Suprapubic skin (tissue), 4 donors: ENCODE results near the gene CTSG. TPM values are rescaled to one million over a fixed set of nuclear protein-coding genes. Genes with fewer than 3 reads are reported as not detected.
"Not testable (repeated sequence)": the region's sequence is repeated elsewhere in the genome, so short reads cannot be mapped to it uniquely, and the experiment has no call there.

Source experiments
- DNase-seq, 2 donors: peaks; one replicate each; pipeline ENCODE4 v3.0.0-alpha.2; 2019; ENCODE audit warnings: low spot score in 2 of 2
- H3K27ac ChIP-seq: fragments of 200-600 bp; sonication (generic); one replicate; pipeline ENCODE4 v1.5.1; 2019
- H3K27me3 ChIP-seq: fragments of 200-600 bp; sonication (generic); one replicate; pipeline ENCODE4 v1.5.1; 2019
- H3K36me3 ChIP-seq: fragments of 200-600 bp; sonication (generic); one replicate; pipeline ENCODE4 v1.5.1; 2019
- H3K4me1 ChIP-seq: fragments of 200-600 bp; sonication (generic); one replicate; pipeline ENCODE4 v1.5.1; 2019
- H3K4me3 ChIP-seq: fragments of 200-600 bp; sonication (generic); one replicate; pipeline ENCODE4 v1.5.1; 2019; ENCODE audit warnings: mild to moderate bottlenecking
- H3K9me3 ChIP-seq: fragments of 200-600 bp; sonication (generic); one replicate; pipeline ENCODE4 v1.5.1; 2019
- CTCF ChIP-seq, 2 donors: fragments of 200-600 bp in 1 of 2; fragments of 450-650 bp in 1 of 2; sonication (generic) in 1 of 2; IDR thresholded peaks; one replicate each; pipeline ENCODE4 v1.5.1; 2016 to 2019; ENCODE audit warnings: antibody characterized with exemption in 2 of 2, mild to moderate bottlenecking in 1 of 2, moderate library complexity in 1 of 2
- EP300 ChIP-seq: sonication (generic); formaldehyde crosslinking; IDR thresholded peaks from one replicate; pipeline ENCODE4 v1.6.1; 2017; ENCODE audit warnings: antibody characterized with exemption
- POLR2A ChIP-seq, 2 donors: fragments of 450-650 bp; IDR thresholded peaks; one replicate each; pipeline ENCODE4 v1.6.1; 2017; ENCODE audit warnings: antibody characterized with exemption in 2 of 2, mild to moderate bottlenecking in 2 of 2, moderate library complexity in 2 of 2
- POLR2AphosphoS5 ChIP-seq, 3 donors: sonication (generic); formaldehyde crosslinking; IDR thresholded peaks; one replicate each; pipeline ENCODE4 v1.6.1; 2017; ENCODE audit warnings: antibody characterized with exemption in 3 of 3
- WGBS: methylation state at CpG from one replicate; pipeline ENCODE4 v1.1.5; 2018; 5-methylcytosine and 5-hydroxymethylcytosine counted together
- total RNA-seq, 4 donors: library from RNA; depleted of rRNA; stranded (reverse); fragments of >200 nt; gene quantifications; one replicate each; pipeline ENCODE4 v1.1.0, GENCODE V29; 2016

The CTSG gene
- total RNA-seq, 4 donors from 2014 or later: 0.89 to 4.5 TPM; not detected in 2

GRCh38 chr14:24595073-24595808, 19.2 kb upstream of the CTSG start:
- Histone ChIP-seq H3K9me3 (peaks cover 19% of the 10 kb centered on the region), H3K4me3 (no peak overlapping the region), H3K27me3 (no peaks in the 10 kb centered on the region), H3K36me3 (no peaks in the 10 kb centered on the region), H3K27ac (no peak overlapping the region), H3K4me1 (no peaks in the 10 kb centered on the region)
- TF ChIP-seq POLR2AphosphoS5 (IDR thresholded peaks at IDR 0.05): no peak
- no peak for TF ChIP-seq EP300
- no peak for TF ChIP-seq POLR2A (IDR thresholded peaks at IDR 0.05)
- TF ChIP-seq CTCF (IDR thresholded peaks at IDR 0.05): no peak
- 85% methylated on average over 3 of the region's 3 CpGs for WGBS
- DNase-seq: no peak

DNA sequence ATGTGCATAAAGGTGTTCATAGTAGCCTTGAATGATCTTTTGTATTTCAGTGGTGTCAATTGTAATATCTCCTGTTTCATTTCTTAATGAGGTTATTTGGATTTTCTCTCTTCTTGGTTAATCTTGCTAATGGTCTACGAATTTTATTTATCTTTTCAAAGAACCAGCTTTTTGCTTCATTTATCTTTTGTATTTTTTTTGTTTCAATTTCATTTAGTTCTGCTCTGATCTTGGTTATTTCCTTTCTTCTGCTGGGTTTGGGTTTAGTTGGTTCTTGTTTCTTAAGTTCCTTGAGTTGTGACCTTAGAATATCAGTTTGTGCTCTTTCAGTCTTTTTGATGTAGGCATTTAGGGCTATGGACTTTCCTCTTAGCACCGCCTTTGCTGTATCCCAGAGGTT, 15.0 kb upstream of the CTSG start:
- H3K27me3 ChIP-seq, H3K27ac ChIP-seq, DNase-seq, H3K36me3 ChIP-seq, H3K4me1 ChIP-seq, H3K4me3 ChIP-seq: not testable (repeated sequence)
- WGBS: 80% methylated on average over 2 of the region's 2 CpGs
- H3K9me3 ChIP-seq: peaks cover 15% of the 10 kb centered on the region

DNA sequence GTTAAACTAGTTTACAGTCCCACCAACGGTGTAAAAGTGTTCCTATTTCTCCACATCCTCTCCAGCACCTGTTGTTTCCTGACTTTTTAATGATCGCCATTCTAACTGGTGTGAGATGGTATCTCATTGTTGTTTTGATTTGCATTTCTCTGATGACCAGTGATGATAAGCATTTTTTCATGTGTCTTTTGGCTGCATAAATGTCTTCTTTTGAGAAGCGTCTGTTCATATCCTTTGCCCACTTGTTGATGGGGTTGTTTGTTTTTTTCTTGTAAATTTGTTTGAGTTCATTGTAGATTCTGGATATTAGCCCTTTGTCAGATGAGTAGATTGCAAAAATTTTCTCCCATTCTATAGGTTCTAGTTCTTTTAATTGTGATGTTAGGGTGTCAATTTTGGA, 8.4 kb upstream of the CTSG start:
- not testable (repeated sequence) for H3K27ac ChIP-seq, DNase-seq, H3K4me3 ChIP-seq, H3K27me3 ChIP-seq, H3K9me3 ChIP-seq, H3K4me1 ChIP-seq, H3K36me3 ChIP-seq
- 85% methylated on average over 3 of the region's 3 CpGs for WGBS

GRCh38 chr14:24578558-24578957, 2.5 kb upstream of the CTSG start:
- no peaks in the 10 kb centered on the region for H3K27me3 ChIP-seq
- H3K36me3 ChIP-seq: no peaks in the 10 kb centered on the region
- DNase-seq: no peak
- H3K4me1 ChIP-seq: no peaks in the 10 kb centered on the region
- no peak overlapping the region for H3K4me3 ChIP-seq
- no peak overlapping the region for H3K27ac ChIP-seq
- H3K9me3 ChIP-seq: no peaks in the 10 kb centered on the region
- 59% methylated on average over 2 of the region's 2 CpGs for WGBS
- no peak for TF ChIP-seq CTCF (IDR thresholded peaks at IDR 0.05)

GRCh38 chr14:24576771-24577170, 721 bp upstream of the CTSG start:
- no peak for TF ChIP-seq POLR2A (IDR thresholded peaks at IDR 0.05)
- no peak for TF ChIP-seq EP300
- no peak for TF ChIP-seq CTCF (IDR thresholded peaks at IDR 0.05)
- no peak for TF ChIP-seq POLR2AphosphoS5 (IDR thresholded peaks at IDR 0.05)
- Histone ChIP-seq H3K4me3 (no peak overlapping the region), H3K27ac (no peak overlapping the region), H3K27me3 (no peaks in the 10 kb centered on the region), H3K9me3 (no peaks in the 10 kb centered on the region), H3K36me3 (no peaks in the 10 kb centered on the region), H3K4me1 (no peaks in the 10 kb centered on the region)
- WGBS: 83% methylated on average over 5 of the region's 5 CpGs
- DNase-seq: no peak

DNA sequence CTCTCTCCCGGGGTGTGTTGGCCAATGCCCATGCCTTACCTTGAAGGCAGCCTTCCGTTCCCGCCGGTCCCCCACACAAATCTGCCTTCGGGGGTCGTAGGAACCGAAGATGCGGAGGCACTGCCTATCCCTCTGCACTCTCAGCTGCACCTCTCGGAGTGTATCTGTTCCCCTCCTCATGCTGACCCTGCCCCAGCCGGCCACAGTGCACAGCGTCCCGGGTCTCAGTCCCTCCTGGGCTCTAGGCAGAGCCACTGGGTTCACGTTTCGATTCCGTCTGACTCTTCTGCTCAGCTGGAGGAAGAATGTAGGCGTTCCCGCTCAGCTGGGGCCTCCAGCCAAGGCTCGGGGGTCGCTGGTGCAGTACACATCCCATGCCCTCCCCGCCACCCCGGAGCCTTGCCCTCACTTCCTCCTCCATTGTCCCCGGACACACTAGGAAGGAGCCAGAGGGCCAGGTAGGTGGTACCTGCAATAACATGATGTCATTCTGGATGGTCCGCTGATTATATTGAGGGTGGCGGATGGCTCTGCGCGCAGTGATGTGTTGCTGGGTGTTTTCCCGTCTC, 1.8 kb downstream of the CTSG start:
- Histone ChIP-seq H3K27ac (no peak overlapping the region), H3K27me3 (no peaks in the 10 kb centered on the region), H3K4me1 (no peaks in the 10 kb centered on the region), H3K4me3 (no peak overlapping the region), H3K9me3 (no peaks in the 10 kb centered on the region), H3K36me3 (no peaks in the 10 kb centered on the region)
- TF ChIP-seq POLR2AphosphoS5 (IDR thresholded peaks at IDR 0.05) (no peak), CTCF (IDR thresholded peaks at IDR 0.05) (no peak), POLR2A (IDR thresholded peaks at IDR 0.05) (no peak), EP300 (no peak)
- DNase-seq: no peak
- 84% methylated on average over 27 of the region's 27 CpGs for WGBS
